HepG2 (cell line): Measurements from ENCODE around the gene CUL1. TPM values are rescaled to one million over a fixed set of nuclear protein-coding genes. Genes with fewer than 3 reads are reported as not detected.
A peak's percentile ranks its signal among the peaks of the same experiment; 100 is the strongest.

Experiments
- BCL6 ChIP-seq: IDR thresholded peaks from 2 replicates; pipeline ENCODE4 v1.6.1; 2016; ENCODE audit warnings: missing genetic modification reagents, missing compliant biosample characterization
- HOMEZ ChIP-seq: IDR thresholded peaks from 2 replicates; pipeline ENCODE4 v1.6.1; 2016; ENCODE audit warnings: low read depth
- PHF8 ChIP-seq: sonication (generic); formaldehyde crosslinking; IDR thresholded peaks from 2 replicates; pipeline ENCODE4 v1.5.0; 2020; ENCODE audit warnings: missing genetic modification reagents
- RAD21 ChIP-seq: fragments of 450-650 bp; formaldehyde crosslinking; IDR thresholded peaks from 2 replicates; pipeline ENCODE4 v1.5.0; 2020; ENCODE audit warnings: mild to moderate bottlenecking
- RFX3 ChIP-seq: IDR thresholded peaks from 2 replicates; pipeline ENCODE4 v1.6.1; 2016; ENCODE audit warnings: missing biosample characterization, missing genetic modification reagents
- ZFX ChIP-seq: sonication (generic); formaldehyde crosslinking; IDR thresholded peaks from 2 replicates; pipeline ENCODE4 v1.4.0; 2020; ENCODE audit warnings: mild to moderate bottlenecking, low read depth, missing genetic modification reagents, moderate library complexity
- ZNF10 ChIP-seq: sonication (generic); formaldehyde crosslinking; IDR thresholded peaks from 2 replicates; pipeline ENCODE4 v1.4.0; 2020; ENCODE audit warnings: mild to moderate bottlenecking, low read depth, missing genetic modification reagents, borderline replicate concordance
- ZNF354B ChIP-seq: sonication (generic); formaldehyde crosslinking; IDR thresholded peaks from 2 replicates; pipeline ENCODE4 v1.8.0; 2022; ENCODE audit warnings: mild to moderate bottlenecking, missing genetic modification reagents
- ZNF687 ChIP-seq: sonication (generic); formaldehyde crosslinking; IDR thresholded peaks from 2 replicates; pipeline ENCODE4 v1.5.1; 2020; ENCODE audit warnings: mild to moderate bottlenecking, missing genetic modification reagents, moderate library complexity
- ZNF746 ChIP-seq: sonication (generic); formaldehyde crosslinking; IDR thresholded peaks from 2 replicates; pipeline ENCODE4 v1.8.0; 2022; ENCODE audit warnings: mild to moderate bottlenecking, missing genetic modification reagents
- ZNF772 ChIP-seq: sonication (generic); formaldehyde crosslinking; IDR thresholded peaks from 2 replicates; pipeline ENCODE4 v1.5.0; 2020; ENCODE audit warnings: mild to moderate bottlenecking, missing genetic modification reagents
- ZSCAN30 ChIP-seq: sonication (generic); formaldehyde crosslinking; IDR thresholded peaks from 2 replicates; pipeline ENCODE4 v1.5.0; 2020; ENCODE audit warnings: mild to moderate bottlenecking, missing genetic modification reagents
- polyA plus RNA-seq, 8 experiments: library from polyadenylated mRNA; depleted of rRNA in 3 of 8; stranded (reverse) in 7 of 8; unstranded in 1 of 8; fragments of >200 nt; fragmentation: Illumina TruSeq in 4 of 8; extraction: Trizol in 4 of 8; gene quantifications; 2 replicates each; pipeline versions ENCODE4 v1.2.1 to v1.2.3, GENCODE V29; 2011 to 2016; ENCODE audit warnings: low read depth in 4 of 8, missing spikeins in 1 of 8, mixed read lengths in 1 of 8; ENCODE audit not compliant: insufficient read depth in 1 of 8
- total RNA-seq, 5 experiments: library from RNA; depleted of rRNA; stranded (reverse); fragments of >200 nt; fragmentation: Illumina TruSeq; extraction: Trizol; gene quantifications; 2 replicates each; pipeline ENCODE4 v1.2.3, GENCODE V29; 2016; ENCODE audit warnings: low read depth in 1 of 5
- TF ChIP-seq, protein P1 (sequence below): sonication (generic); formaldehyde crosslinking; IDR thresholded peaks from 2 replicates; pipeline ENCODE4 v1.4.0; 2020; ENCODE audit warnings: mild to moderate bottlenecking, missing genetic modification reagents
- TF ChIP-seq, protein P2 (sequence below): sonication (generic); formaldehyde crosslinking; IDR thresholded peaks from 2 replicates; pipeline ENCODE4 v1.8.0; 2022; ENCODE audit warnings: mild to moderate bottlenecking, missing genetic modification reagents
- TF ChIP-seq, protein P3 (sequence below): sonication (generic); formaldehyde crosslinking; IDR thresholded peaks from 2 replicates; pipeline ENCODE4 v1.4.0; 2020; ENCODE audit warnings: missing genetic modification reagents

The CUL1 gene
- total and polyA plus RNA-seq, 2 of the 13 experiments (the other 11 are each of a cell fraction or from before 2014, with no cell fraction given), result 30.1 to 45.9 TPM

- TF ChIP-seq, protein P1, sequence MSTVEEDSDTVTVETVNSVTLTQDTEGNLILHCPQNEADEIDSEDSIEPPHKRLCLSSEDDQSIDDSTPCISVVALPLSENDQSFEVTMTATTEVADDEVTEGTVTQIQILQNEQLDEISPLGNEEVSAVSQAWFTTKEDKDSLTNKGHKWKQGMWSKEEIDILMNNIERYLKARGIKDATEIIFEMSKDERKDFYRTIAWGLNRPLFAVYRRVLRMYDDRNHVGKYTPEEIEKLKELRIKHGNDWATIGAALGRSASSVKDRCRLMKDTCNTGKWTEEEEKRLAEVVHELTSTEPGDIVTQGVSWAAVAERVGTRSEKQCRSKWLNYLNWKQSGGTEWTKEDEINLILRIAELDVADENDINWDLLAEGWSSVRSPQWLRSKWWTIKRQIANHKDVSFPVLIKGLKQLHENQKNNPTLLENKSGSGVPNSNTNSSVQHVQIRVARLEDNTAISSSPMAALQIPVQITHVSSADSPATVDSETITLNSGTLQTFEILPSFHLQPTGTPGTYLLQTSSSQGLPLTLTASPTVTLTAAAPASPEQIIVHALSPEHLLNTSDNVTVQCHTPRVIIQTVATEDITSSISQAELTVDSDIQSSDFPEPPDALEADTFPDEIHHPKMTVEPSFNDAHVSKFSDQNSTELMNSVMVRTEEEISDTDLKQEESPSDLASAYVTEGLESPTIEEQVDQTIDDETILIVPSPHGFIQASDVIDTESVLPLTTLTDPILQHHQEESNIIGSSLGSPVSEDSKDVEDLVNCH, result no peak
- TF ChIP-seq BCL6 (no peak), RFX3 (CRISPR knock-in tag) (no peak), RAD21 (CRISPR knock-in tag) (peak; percentile 45; the same call in 1 of the 2 replicates), PHF8 (CRISPR knock-in tag) (no peak), ZFX (CRISPR knock-in tag) (peak; percentile 78), ZNF354B (0 out of 2 replicates have a peak, but pooled peaks have one; percentile 47), ZNF746 (CRISPR knock-in tag) (no peak), ZNF10 (no peak), ZNF772 (CRISPR knock-in tag) (no peak), ZNF687 (CRISPR knock-in tag) (peak; percentile 66), ZSCAN30 (no peak), HOMEZ (CRISPR knock-in tag) (peak; percentile 41; the same call in 1 of the 2 replicates)
- TF ChIP-seq, protein P2, sequence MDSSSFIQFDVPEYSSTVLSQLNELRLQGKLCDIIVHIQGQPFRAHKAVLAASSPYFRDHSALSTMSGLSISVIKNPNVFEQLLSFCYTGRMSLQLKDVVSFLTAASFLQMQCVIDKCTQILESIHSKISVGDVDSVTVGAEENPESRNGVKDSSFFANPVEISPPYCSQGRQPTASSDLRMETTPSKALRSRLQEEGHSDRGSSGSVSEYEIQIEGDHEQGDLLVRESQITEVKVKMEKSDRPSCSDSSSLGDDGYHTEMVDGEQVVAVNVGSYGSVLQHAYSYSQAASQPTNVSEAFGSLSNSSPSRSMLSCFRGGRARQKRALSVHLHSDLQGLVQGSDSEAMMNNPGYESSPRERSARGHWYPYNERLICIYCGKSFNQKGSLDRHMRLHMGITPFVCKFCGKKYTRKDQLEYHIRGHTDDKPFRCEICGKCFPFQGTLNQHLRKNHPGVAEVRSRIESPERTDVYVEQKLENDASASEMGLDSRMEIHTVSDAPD, result 0 out of 2 replicates have a peak, but pooled peaks have one; percentile 40
- TF ChIP-seq, protein P3, sequence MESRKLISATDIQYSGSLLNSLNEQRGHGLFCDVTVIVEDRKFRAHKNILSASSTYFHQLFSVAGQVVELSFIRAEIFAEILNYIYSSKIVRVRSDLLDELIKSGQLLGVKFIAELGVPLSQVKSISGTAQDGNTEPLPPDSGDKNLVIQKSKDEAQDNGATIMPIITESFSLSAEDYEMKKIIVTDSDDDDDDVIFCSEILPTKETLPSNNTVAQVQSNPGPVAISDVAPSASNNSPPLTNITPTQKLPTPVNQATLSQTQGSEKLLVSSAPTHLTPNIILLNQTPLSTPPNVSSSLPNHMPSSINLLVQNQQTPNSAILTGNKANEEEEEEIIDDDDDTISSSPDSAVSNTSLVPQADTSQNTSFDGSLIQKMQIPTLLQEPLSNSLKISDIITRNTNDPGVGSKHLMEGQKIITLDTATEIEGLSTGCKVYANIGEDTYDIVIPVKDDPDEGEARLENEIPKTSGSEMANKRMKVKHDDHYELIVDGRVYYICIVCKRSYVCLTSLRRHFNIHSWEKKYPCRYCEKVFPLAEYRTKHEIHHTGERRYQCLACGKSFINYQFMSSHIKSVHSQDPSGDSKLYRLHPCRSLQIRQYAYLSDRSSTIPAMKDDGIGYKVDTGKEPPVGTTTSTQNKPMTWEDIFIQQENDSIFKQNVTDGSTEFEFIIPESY (CRISPR knock-in tag), result peak; percentile 57; the same call in 1 of the 2 replicates
Measured at GRCh38 chr7:148684289-148684830, 14.3 kb upstream of the CUL1 start (continued).
